WTC11 (cell line): Measurements from ENCODE around the gene ELOVL1.

Experiments
- ATF3 ChIP-seq: sonication (generic); formaldehyde crosslinking; conservative IDR thresholded peaks from 2 replicates; pipeline ENCODE4 v1.8.1; 2022; ENCODE audit warnings: mild to moderate bottlenecking, missing genetic modification reagents
- E2F1 ChIP-seq: sonication (generic); formaldehyde crosslinking; IDR thresholded peaks from 2 replicates; pipeline ENCODE4 v1.8.0; 2022; ENCODE audit warnings: mild to moderate bottlenecking, missing genetic modification reagents
- KAT7 ChIP-seq: sonication (generic); formaldehyde crosslinking; IDR thresholded peaks from 2 replicates; pipeline ENCODE4 v1.8.1; 2023; ENCODE audit warnings: missing genetic modification reagents, mild to moderate bottlenecking, borderline replicate concordance
- NFYB ChIP-seq: sonication (generic); formaldehyde crosslinking; conservative IDR thresholded peaks from 2 replicates; pipeline ENCODE4 v1.8.0; 2022; ENCODE audit warnings: low read depth, missing genetic modification reagents
- NR1H2 ChIP-seq: sonication (generic); formaldehyde crosslinking; IDR thresholded peaks from 2 replicates; pipeline ENCODE4 v1.9.0; 2021; ENCODE audit warnings: mild to moderate bottlenecking, moderate library complexity, missing genetic modification reagents
- TEAD1 ChIP-seq: sonication (generic); formaldehyde crosslinking; IDR thresholded peaks from 2 replicates; pipeline ENCODE4 v1.8.0; 2022; ENCODE audit warnings: mild to moderate bottlenecking, missing genetic modification reagents
- USF2 ChIP-seq: sonication (generic); formaldehyde crosslinking; IDR thresholded peaks from 2 replicates; pipeline ENCODE4 v1.8.1; 2023; ENCODE audit warnings: mild to moderate bottlenecking, missing genetic modification reagents, moderate library complexity
- ZNF121 ChIP-seq: sonication (generic); formaldehyde crosslinking; IDR thresholded peaks from 2 replicates; pipeline ENCODE4 v1.8.0; 2023; ENCODE audit warnings: missing genetic modification reagents
- ZNF138 ChIP-seq: sonication (generic); formaldehyde crosslinking; conservative IDR thresholded peaks from 2 replicates; pipeline ENCODE4 v1.8.1; 2022; ENCODE audit warnings: mild to moderate bottlenecking, moderate library complexity, missing genetic modification reagents
- ZNF263 ChIP-seq: sonication (generic); formaldehyde crosslinking; IDR thresholded peaks from 2 replicates; pipeline ENCODE4 v1.8.1; 2022; ENCODE audit warnings: low read depth, mild to moderate bottlenecking, moderate library complexity, missing genetic modification reagents
- ZNF416 ChIP-seq: fragments of 250-450 bp; sonication (Bioruptor Pico); IDR thresholded peaks from 2 replicates; pipeline ENCODE4 v1.9.0; 2021; ENCODE audit warnings: mild to moderate bottlenecking, inconsistent platforms
- TF ChIP-seq, protein P1 (sequence below): sonication (generic); formaldehyde crosslinking; IDR thresholded peaks from 2 replicates; pipeline ENCODE4 v1.8.1; 2023; ENCODE audit warnings: mild to moderate bottlenecking, missing genetic modification reagents, moderate library complexity
- TF ChIP-seq, protein P2 (sequence below): fragments of 200-600 bp; IDR thresholded peaks from 2 replicates; pipeline ENCODE4 v1.8.0; 2022; ENCODE audit warnings: antibody characterized with exemption

GRCh38 chr1:43318831-43319230 is 49.0 kb downstream of the ELOVL1 start:
- TF ChIP-seq USF2 (no peak), ZNF263 (CRISPR knock-in tag) (no peak), ZNF138 (CRISPR knock-in tag) (no peak), ATF3 (CRISPR knock-in tag) (no peak), KAT7 (CRISPR knock-in tag) (no peak), TEAD1 (CRISPR knock-in tag) (no peak), NR1H2 (CRISPR knock-in tag) (no peak), ZNF121 (CRISPR knock-in tag) (no peak), E2F1 (CRISPR knock-in tag) (no peak), NFYB (CRISPR knock-in tag) (no peak), ZNF416 (CRISPR knock-in tag) (no peak)
- TF ChIP-seq, protein P1, sequence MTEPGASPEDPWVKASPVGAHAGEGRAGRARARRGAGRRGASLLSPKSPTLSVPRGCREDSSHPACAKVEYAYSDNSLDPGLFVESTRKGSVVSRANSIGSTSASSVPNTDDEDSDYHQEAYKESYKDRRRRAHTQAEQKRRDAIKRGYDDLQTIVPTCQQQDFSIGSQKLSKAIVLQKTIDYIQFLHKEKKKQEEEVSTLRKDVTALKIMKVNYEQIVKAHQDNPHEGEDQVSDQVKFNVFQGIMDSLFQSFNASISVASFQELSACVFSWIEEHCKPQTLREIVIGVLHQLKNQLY (CRISPR knock-in tag) = no peak
- TF ChIP-seq, protein P2, sequence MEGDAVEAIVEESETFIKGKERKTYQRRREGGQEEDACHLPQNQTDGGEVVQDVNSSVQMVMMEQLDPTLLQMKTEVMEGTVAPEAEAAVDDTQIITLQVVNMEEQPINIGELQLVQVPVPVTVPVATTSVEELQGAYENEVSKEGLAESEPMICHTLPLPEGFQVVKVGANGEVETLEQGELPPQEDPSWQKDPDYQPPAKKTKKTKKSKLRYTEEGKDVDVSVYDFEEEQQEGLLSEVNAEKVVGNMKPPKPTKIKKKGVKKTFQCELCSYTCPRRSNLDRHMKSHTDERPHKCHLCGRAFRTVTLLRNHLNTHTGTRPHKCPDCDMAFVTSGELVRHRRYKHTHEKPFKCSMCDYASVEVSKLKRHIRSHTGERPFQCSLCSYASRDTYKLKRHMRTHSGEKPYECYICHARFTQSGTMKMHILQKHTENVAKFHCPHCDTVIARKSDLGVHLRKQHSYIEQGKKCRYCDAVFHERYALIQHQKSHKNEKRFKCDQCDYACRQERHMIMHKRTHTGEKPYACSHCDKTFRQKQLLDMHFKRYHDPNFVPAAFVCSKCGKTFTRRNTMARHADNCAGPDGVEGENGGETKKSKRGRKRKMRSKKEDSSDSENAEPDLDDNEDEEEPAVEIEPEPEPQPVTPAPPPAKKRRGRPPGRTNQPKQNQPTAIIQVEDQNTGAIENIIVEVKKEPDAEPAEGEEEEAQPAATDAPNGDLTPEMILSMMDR = no peak
